Activated CD8-positive, alpha-beta memory T cell treated with anti-CD3 and anti-CD28 coated beads, Interleukin-2, amount 50 U/mL, for 48 hours (primary cell): ENCODE measurements around the gene SUSD6.
"Not testable (repeated sequence)": the region's sequence is repeated elsewhere in the genome, so short reads cannot be mapped to it uniquely, and the experiment has no call there.

Source experiments
- DNase-seq: peaks from one replicate; pipeline ENCODE4 v3.0.0-alpha.2; 2020

SUSD6 gene

DNA sequence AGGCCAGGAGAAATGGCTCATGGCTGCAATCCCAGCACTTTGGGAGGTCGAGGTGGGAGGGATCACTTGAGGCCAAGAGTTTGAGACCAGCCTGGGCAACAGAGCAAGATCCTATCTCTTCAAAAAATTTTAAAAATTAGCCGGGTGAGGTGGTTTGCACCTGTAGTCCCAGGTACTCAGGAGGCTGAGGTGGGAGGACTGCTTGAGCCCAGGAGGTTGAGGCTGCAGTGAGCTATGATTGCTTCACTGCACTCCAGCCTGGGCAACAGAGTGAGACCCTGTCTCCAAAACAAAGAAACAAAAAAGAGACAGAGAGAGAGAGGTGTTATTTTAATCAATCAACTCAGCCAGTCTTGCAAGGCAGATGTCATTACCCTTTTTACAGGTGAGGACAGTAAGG, 107.2 kb downstream of the SUSD6 start:
- peak; percentile 40 for DNase-seq

DNA sequence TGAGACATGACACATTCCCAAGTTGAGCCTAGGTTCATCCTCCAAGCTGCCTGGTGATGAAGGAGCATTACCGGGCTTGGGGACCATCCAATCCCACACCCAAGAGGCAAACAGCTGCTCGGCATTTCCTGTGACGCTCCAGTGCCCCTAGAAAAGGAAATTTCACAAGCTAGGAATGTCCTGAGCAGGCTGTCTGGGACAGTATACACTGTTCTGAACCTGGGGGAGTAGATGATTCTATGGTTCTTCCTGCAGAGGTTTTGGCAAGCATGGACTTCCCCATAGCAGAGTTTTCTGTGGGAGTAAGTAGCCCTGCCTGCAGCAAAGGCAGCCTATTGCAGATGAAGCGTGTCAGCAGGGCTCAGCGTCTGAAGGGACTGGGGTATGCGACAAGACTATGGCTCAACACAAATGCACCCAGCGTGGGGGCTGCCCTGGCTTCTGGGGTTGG, 108.1 kb downstream of the SUSD6 start:
- peak; percentile 57 for DNase-seq

DNA sequence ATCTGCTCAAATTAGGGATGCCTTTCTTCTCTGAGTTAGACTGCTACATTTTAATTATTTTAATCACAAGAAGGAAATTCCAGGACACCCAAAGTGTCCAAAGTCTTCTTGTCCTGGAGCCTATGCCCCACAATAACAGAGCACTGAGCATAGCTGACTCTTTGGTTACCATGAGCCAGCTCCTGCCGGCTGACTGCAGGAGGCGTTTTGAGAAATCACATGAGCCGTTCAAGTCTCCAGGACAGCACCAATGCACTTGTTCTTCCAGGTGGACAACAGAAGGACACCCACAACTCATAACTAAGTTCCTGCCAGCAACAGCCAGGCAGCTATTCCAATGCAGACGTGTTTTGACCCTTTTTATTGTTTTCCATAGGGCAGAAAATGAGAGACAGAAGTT, 109.5 kb downstream of the SUSD6 start:
- peak; percentile 37 for DNase-seq

DNA sequence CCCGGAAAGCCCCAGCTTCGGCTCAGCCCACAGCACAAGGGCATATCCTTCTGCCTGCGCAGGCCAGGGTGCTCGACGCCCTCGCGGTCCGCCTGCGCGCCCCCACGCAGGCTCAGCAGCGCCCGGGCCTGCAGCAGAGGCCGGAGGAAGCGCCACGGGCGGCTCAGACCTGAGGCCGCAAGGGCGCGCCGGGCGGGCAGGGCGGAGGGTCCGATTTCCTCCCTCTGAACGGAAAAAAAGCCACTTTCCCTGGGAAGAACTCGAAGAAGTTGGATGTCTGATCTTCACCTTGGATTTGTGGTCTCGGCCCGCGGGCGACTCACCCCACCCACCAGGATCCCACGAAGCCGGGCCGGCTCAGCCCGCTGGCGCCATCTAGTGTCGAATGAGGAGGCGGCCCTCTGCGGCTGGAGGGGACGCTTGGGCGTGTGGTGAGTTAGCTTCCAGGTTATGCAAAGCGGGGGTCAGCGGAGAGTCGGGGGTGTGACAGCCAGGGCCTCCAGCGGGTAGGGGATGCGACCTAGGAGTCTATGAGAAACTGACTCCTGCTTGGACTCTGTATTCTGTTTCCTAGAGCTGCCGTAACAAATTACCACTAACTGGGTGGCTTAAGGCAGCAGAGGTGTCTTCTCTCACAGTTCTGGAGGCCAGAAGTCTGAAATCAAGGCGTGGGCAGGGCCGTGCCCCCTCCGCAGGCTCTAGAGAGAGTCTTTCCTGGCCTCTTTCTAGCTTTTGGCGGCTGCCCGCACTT, 115.5 kb downstream of the SUSD6 start:
- peak; percentile 97 for DNase-seq

DNA sequence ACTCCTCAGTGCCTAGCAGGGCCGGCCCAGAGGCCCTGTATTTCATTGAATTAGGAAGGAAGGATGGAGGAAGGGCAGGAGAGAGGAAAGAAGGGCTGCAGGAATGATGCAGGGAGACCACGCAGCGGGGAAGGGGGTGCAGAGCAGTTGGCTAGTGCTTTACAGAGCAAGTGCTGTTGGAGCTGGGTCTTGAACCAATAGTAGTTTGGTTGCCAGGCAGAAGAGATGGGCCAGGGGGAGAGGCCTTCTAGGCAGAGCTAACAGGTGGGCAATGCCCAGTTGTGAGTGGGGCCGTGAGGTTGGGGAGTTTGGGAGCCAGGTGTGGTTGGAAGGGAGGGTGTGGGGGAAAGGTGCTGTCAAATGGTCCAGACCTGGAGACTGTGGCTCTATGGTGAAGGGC, 116.5 kb downstream of the SUSD6 start:
- no peak for DNase-seq

DNA sequence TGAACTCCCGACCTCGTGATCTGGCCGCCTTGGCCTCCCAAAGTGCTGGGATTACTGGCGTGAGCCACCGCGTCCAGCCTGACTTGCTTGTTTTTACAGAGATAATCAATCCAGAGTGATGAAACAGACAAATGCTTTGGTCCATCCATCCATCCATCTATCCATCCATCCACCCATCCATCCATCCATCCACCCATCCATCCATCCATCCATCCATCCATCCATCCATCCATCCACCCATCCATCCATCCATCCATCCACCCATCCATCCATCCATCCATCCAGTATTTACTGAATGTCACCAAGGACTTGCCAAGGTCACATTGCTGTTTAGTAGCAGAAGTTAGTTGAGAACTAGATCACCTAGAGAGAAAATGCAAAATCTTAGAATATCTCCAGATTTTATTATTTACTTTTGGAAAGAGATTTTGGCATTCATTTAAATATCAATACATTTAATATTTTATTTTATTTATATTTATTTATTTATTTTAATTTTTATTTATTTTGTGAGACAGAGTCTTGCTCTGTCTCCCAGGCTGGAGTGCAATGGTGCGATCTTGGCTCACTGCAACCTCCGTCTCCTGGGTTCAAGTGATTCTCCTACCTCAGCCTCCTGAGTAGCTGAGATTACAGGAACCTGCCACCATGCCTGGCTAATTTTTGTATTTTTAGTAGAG, 120.7 kb downstream of the SUSD6 start:
- not testable (repeated sequence) for DNase-seq

DNA sequence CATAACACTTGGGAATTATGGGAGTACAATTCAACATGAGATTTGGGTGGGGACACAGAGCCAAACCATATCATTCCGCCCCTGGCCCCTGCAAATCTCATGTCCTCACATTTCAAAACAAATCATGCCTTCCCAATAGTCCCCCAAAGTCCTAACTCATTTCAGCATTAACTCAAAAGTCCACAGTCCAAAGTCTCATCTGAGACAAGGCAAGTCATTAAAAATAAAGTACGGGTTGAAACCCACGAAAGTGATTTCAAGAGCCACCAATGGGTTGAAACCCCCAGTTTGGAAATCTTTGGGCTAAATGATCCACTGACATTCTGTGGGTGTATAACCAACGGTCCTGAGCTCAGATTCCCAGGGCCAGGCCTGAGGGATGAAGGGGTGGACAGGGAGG, 125.0 kb downstream of the SUSD6 start:
- not testable (repeated sequence) for DNase-seq

DNA sequence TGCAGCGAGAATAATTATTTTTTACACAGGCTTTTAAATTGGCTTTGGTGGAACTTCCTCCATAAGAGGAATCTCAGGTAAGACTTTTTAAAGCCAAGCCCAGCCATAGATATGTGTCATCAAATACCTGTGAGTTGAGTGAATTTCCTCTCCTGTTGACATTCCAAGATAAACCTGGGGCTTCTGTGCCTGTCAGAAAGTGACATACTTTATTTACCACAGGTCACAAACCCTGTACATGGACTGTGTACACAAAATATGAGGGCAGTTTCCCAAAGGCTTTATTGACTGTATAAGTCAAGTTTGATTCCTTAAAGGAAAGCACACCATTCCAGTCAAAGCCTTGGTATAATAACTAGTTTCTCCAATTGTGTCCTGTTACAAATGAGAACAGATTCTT, 129.7 kb downstream of the SUSD6 start:
- no peak for DNase-seq

DNA sequence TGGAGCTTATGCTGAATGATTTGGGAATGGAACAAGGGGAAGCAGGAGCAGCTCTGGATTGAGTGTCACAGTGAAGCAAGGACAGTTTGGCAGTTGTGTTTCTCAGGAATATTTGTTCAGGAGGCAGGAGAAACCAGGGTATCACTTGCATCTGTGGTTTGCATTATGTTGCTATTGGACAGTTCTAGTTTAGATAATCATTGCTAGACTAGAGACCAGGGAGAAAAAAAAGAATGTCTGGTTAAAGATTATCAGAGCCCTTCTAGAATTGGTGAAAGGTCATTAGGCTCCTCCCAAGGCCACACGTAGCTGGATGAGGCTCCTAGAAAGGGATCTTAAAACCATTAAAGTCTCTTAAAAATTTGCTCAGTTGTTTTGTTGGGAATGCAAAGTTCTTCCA, 138.6 kb downstream of the SUSD6 start:
- DNase-seq: no peak

DNA sequence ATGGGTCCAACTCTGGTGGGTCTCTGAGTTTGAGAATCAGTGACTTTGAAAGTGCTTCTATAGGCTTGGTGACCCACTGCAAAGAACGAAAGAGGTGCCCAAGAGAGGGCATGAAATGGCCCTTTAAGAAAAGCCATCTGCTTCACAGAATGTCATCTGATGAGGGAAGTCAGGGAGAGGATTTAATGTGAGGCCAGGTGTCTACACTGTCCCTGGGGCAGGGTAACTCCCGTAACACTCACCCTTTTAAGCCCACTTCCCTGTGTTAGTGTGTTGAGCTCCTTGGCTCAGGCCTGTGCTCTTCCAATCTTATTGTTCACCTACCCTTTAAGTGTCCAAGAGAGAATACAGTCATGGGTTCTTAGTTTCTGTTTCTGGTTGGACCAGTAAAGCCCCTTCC, 139.1 kb downstream of the SUSD6 start:
- no peak for DNase-seq

DNA sequence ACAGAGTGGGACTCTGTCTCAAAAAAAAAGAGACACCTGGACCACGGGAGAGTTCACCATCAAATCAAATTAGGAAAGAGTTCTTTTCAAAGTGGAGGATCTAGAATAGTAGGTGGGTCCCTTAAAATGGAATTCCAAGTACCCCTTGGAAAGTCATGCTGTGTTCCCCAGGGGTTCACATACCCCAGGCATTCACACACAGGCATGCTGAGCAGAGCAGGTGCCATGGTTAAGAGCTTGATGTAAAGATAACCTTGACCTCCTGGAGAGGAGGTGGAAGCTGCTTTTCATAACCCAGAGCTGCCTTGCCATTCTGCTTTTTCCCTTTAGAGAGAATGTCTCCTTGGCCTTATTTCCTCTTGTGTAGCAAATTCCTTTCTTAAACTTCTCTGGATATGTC, 141.4 kb downstream of the SUSD6 start:
- DNase-seq: no peak

DNA sequence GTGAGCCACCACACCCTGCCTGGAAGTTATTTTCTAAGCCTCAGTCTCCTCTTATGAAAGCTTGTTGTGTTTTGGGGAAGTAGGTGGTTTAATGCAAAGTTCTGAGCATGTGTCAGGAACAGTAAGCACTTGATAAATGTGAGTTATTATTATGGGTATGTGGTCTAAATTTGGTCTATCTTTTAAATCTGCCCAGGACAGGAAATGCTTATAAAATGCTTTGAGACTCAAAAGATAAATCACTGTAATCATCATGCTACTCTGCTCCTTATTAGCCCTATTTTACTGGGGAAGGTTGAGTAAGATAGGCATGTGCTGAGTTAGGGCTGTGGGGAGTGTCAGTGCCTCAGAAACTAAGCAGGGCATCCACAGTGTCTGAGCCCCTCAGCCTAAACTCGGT, 142.5 kb downstream of the SUSD6 start:
- DNase-seq: no peak

DNA sequence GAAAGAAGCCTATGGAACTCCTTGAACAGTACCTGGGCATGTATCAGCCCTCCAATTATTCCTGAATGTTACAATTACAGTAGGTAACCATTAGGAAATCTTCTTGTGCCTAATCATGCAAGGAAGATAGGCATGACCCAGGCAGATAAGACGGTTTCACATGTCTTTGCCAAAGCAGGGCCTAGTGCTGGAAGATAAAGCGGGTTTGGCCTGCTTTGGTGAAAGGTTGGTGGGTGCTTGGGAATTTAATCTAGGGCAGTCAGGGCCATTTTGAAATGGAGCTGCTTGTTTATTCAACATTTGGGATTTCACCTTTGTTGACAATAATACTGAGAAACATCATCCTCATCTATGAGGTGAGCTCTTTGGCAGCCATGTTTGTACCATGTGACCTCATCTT, 143.1 kb downstream of the SUSD6 start:
- DNase-seq: no peak

DNA sequence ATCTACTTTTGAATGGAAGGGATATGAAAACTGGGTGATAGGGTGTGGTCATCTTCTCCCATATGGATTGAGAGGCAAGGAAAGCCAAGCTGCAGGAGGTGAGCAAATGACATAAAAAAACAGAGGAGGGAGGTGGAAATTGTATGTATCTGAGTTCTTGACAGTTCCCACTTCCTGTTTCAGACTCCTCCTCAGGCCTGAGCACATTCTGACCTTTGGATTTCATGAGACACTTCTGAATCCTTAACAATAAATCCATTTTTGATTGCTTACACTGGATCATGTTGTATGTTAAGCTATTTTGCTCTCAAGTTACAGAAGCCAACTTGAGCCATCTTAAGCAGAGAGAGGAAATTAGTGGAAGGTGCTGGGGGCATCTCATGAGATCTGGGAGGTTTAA, 143.9 kb downstream of the SUSD6 start:
- no peak for DNase-seq

DNA sequence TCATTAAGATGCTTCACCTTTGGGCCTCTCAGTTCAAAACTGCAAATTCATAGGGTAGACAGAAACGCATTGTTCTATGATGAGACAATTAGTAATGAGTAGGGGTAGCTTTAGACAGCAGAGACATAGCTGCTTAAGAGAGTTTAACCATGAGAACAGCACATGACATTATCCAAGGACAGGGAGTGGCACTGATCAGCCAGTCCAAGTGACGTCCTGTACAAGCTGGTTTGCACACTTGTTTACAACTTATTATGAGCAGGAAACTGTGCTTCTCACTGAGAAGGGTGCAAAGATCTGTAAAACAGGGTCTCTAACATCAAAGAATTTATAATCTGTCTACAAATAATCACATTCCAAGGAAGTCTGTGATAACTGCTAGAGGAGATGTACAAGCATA, 144.4 kb downstream of the SUSD6 start:
- no peak for DNase-seq

DNA sequence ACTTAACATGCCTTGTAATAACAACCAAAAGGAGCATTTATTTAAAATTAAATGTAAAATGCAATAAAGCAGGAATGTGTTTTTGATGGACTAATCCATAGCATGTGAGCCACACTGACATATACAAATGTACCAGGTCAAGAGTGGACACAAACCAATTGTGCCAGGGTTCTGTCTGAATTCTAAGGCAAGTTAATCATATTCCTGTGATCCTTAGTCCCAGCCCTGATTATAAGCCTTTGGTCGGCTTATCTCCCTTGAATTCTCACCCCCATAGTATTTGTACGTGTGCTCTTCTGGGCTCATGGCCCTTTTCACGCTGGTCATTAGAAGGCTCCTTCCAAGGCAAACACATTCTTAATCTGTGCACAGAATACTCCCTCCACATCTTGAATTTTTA, 144.9 kb downstream of the SUSD6 start:
- DNase-seq: no peak

DNA sequence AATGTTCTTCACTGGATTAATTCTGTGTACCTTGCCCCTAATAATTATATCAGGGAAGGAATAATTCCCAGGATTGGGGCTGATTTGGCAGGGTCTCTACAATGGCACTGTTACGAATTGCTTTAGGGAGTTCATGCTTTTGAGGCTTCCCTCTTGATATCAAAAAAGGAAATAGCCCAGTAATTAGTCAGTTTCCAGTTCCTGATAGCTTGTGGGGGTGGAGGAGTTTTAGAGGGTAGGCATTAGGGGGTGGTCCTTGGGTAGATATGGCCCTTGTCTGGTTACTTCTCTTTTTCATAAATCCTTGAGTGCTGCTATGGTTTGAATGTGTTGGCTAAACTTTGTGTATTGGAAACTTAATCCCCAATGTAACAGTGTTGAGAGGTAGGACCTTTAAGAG, 149.4 kb downstream of the SUSD6 start:
- DNase-seq: no peak

DNA sequence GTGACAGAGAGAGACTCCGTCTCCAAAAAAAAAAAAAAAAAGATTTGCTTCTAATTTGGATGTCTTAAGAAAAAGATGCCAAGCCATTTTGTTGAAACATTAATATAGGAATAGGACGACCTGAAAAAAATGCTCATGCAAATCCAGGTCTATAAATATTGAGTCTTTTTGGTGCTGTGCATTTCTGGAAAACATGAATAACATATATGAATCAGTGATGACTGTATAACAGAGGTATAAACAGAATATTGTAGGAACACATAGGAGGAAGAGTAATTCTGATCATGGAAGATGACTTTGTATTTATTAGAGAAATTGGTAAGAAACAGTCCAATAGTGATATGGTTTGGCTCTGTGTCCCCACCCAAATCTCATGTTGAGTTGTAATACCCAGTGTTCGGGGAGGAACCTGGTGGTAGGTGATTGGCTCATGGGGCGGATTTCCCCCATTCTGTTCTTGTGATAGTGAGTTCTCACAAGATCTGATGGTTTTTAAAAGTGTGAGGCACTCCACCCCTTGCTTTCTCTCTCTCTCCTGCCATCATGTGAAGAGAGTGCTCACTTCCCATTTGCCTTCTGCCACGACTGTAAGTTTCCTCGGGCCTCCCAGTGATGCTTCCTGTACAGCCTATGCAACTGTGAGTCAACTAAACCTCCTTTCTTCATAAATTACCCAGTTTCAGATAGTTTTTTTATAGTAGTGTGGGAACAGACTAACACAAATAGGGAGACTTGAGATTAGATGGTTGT, 152.5 kb downstream of the SUSD6 start:
- no peak for DNase-seq
